GM12878 (cell line): Measurements from ENCODE around the gene ANKRD55. TPM values are rescaled to one million over a fixed set of nuclear protein-coding genes. Genes with fewer than 3 reads are reported as not detected.

Experiments
- CBFB ChIP-seq: IDR thresholded peaks from 2 replicates; pipeline ENCODE4 v1.6.1; 2016; ENCODE audit warnings: antibody characterized with exemption, low read depth
- E2F4 ChIP-seq: IDR thresholded peaks from 2 replicates; pipeline ENCODE4 v1.6.1; 2012; ENCODE audit warnings: low read depth, low read length, improper control_type of control experiment
- EZH2 ChIP-seq: IDR thresholded peaks from 2 replicates; pipeline ENCODE4 v1.6.1; 2012; ENCODE audit warnings: low read depth, mild to moderate bottlenecking, control low read depth, inconsistent platforms, low read length, borderline replicate concordance; ENCODE audit not compliant: control insufficient read depth
- GABPA ChIP-seq: IDR thresholded peaks from 2 replicates; pipeline ENCODE4 v1.6.1; 2014; ENCODE audit warnings: antibody characterized with exemption, low read depth, mild to moderate bottlenecking, inconsistent platforms
- MLLT1 ChIP-seq: fragments of 450-650 bp; IDR thresholded peaks from 2 replicates; pipeline ENCODE4 v1.6.1; 2016; ENCODE audit warnings: mild to moderate bottlenecking
- NFYB ChIP-seq: IDR thresholded peaks from 2 replicates; pipeline ENCODE4 v1.6.1; 2011; ENCODE audit warnings: low read depth, mild to moderate bottlenecking, low read length, improper control_type of control experiment, moderate library complexity; ENCODE audit not compliant: insufficient read depth
- REST ChIP-seq: IDR thresholded peaks from 2 replicates; pipeline ENCODE4 v1.6.1; 2012; ENCODE audit warnings: mild to moderate bottlenecking, low read depth, low read length
- SMAD5 ChIP-seq: IDR thresholded peaks from 2 replicates; pipeline ENCODE4 v1.6.1; 2016; ENCODE audit warnings: antibody characterized with exemption, low read depth
- TCF12 ChIP-seq: IDR thresholded peaks from 2 replicates; pipeline ENCODE4 v1.6.1; 2011; ENCODE audit warnings: low read depth, mild to moderate bottlenecking, low read length
- ZNF207 ChIP-seq: fragments of 450-650 bp; IDR thresholded peaks from 2 replicates; pipeline ENCODE4 v1.6.1; 2014; ENCODE audit warnings: antibody characterized with exemption, mild to moderate bottlenecking, borderline replicate concordance
- ZSCAN29 ChIP-seq: fragments of 450-650 bp; IDR thresholded peaks from 2 replicates; pipeline ENCODE4 v1.6.1; 2017; ENCODE audit warnings: mild to moderate bottlenecking, moderate library complexity
- polyA plus RNA-seq, 11 experiments: library from polyadenylated mRNA; depleted of rRNA in 4 of 11; unstranded in 6 of 11; stranded (reverse) in 5 of 11; fragments of >200 nt; fragmentation: Nextera tagmentation in 4 of 11; fragmentation: Illumina TruSeq in 1 of 11; extraction: Ambion mirVana in 4 of 11; extraction: Trizol in 1 of 11; gene quantifications; 1 replicate in 1 of 11; 2 replicates in 10 of 11; pipeline versions ENCODE4 v1.2.1 to v1.2.3, GENCODE V29; 2011 to 2016; ENCODE audit warnings: inconsistent platforms in 2 of 11, missing spikeins in 2 of 11, low read depth in 1 of 11
- total RNA-seq, 4 experiments: library from RNA; depleted of rRNA in 3 of 4; stranded (reverse); fragments of >200 nt in 3 of 4; fragmentation: Illumina TruSeq in 1 of 4; extraction: Trizol in 1 of 4; gene quantifications; 2 replicates each; pipeline versions ENCODE4 v1.2.1 to v1.2.3, GENCODE V29; 2013 to 2021

Gene ANKRD55
- total and polyA plus RNA-seq, 10 of the 15 experiments (the other 5 are each of a cell fraction or from before 2014, with no cell fraction given), result 0.04 TPM; not detected in 9

DNA sequence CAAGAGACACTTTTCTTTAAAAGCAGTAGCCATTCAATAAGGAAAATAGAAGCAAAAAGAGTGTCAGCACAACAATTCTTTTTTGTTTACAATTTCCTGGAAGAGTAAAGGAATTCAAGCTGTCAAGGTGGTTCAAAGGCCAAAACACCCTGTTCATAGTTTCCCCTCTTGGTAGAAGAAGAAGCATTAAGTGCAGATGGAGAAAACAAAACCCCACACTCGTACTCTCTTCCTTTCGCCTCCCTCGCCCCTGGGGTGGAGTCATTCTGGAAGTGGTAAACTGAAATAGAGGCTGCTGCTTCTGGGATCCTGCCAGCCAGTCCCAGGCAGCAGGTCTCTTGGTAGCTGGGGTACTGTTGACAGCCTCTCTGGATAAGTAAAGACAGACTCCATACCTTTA, 105.0 kb downstream of the ANKRD55 start (continued):
- TF ChIP-seq REST (no peak), ZNF207 (no peak), TCF12 (no peak), ZSCAN29 (no peak), CBFB (no peak), GABPA (no peak), EZH2 (no peak), E2F4 (no peak), MLLT1 (no peak), NFYB (no peak), SMAD5 (no peak)
